HG03175 (cell line): ENCODE results near the gene ZSWIM8.
"Not testable (repeated sequence)": the region's sequence is repeated elsewhere in the genome, so short reads cannot be mapped to it uniquely, and the experiment has no call there.

Experiments
- ATAC-seq: cut with Tn5 transposase; IDR thresholded peaks from one replicate; pipeline ENCODE4 v1.9.1; 2021; ENCODE audit warnings: mild to moderate bottlenecking, moderate library complexity; ENCODE audit not compliant: unreplicated experiment

Gene ZSWIM8, protein sequence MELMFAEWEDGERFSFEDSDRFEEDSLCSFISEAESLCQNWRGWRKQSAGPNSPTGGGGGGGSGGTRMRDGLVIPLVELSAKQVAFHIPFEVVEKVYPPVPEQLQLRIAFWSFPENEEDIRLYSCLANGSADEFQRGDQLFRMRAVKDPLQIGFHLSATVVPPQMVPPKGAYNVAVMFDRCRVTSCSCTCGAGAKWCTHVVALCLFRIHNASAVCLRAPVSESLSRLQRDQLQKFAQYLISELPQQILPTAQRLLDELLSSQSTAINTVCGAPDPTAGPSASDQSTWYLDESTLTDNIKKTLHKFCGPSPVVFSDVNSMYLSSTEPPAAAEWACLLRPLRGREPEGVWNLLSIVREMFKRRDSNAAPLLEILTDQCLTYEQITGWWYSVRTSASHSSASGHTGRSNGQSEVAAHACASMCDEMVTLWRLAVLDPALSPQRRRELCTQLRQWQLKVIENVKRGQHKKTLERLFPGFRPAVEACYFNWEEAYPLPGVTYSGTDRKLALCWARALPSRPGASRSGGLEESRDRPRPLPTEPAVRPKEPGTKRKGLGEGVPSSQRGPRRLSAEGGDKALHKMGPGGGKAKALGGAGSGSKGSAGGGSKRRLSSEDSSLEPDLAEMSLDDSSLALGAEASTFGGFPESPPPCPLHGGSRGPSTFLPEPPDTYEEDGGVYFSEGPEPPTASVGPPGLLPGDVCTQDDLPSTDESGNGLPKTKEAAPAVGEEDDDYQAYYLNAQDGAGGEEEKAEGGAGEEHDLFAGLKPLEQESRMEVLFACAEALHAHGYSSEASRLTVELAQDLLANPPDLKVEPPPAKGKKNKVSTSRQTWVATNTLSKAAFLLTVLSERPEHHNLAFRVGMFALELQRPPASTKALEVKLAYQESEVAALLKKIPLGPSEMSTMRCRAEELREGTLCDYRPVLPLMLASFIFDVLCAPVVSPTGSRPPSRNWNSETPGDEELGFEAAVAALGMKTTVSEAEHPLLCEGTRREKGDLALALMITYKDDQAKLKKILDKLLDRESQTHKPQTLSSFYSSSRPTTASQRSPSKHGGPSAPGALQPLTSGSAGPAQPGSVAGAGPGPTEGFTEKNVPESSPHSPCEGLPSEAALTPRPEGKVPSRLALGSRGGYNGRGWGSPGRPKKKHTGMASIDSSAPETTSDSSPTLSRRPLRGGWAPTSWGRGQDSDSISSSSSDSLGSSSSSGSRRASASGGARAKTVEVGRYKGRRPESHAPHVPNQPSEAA (N-terminal part only)

GRCh38 chr10:73785211-73785720 is at the start of gene ZSWIM8:
TSS of gene ZSWIM8 (plus strand) at chr10:73785606. CDS start at chr10:73785879, 273 bp downstream.
- peak; percentile 83 for ATAC-seq

GRCh38 chr10:73740501-73741254 is 44.7 kb upstream of the ZSWIM8 start:
- ATAC-seq, result not testable (repeated sequence)

- ATAC-seq, result no peak
These were observed 43.0 kb upstream of the ZSWIM8 start for GRCh38 chr10:73742454-73742734.

DNA sequence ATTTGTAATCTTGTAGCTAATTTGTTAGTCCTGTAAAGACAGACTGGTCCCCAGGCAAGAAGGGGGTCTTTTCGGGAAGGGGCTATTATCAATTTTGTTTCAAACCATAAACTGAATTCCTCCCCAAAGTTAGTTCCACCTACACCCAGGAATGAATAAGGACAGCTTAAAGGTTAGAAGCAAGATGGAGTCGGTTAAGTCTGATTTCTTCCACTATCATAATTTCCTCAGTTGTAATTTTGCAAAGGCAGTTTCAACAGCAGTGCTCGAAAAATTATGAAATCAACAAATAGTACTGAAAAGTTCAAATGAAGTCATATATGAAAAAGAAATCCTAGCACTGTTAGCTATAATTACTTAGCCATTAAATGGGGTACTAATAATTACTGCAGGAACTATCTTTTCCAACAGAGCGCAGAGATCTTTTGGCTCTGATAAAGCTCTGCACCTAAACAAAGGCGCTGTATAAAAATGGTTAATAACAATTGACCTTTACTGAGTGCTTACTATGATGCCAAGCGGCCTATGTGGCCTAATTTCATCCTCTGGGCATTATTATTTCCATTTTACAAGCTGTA is 42.0 kb upstream of the ZSWIM8 start:
- no peak for ATAC-seq

GRCh38 chr10:73743905-73744663 is 41.3 kb upstream of the ZSWIM8 start, which contains the start of gene SEC24C:
TSS of gene SEC24C (plus strand) at chr10:73744372. CDS start at chr10:73746833, 2,461 bp downstream.
- peak; percentile 92 for ATAC-seq

- ATAC-seq, result peak; percentile 31
These were observed 40.8 kb upstream of the ZSWIM8 start for GRCh38 chr10:73744664-73744975.

DNA sequence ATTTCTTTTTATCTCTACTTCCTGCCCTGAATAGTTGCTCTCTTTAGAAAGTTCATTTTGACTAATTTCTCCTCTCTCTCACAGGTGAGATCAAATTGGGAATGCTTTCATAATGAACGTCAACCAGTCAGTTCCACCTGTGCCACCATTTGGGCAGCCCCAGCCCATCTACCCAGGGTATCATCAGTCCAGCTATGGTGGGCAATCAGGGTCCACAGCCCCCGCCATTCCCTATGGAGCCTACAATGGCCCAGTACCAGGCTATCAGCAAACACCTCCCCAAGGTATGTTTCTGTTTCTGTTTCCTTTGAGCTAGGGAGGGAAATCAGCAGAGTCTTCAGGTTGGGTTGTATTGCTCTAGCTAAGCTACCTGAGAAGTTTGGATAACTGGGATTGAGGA is 38.7 kb upstream of the ZSWIM8 start:
- ATAC-seq, result no peak

DNA sequence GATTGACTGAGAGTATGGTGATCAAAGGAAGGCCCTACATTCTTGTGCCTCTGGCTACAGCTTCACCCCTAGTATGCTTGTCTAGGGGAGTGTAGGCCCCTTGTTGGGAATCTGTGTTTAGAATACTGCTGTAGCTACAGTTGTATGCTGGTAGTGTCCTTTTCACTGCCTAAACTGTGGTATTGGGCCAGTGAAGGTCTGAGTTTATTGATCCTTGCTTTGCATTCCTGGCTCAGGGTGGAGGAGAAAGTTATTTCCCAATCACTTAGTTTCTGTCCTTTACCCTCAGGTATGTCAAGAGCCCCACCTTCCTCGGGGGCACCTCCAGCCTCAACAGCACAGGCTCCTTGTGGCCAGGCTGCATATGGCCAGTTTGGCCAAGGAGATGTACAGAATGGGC is 34.6 kb upstream of the ZSWIM8 start:
- ATAC-seq, result no peak

GRCh38 chr10:73756183-73756582 is 29.2 kb upstream of the ZSWIM8 start:
- no peak for ATAC-seq

GRCh38 chr10:73758704-73759511 is 26.5 kb upstream of the ZSWIM8 start:
- no peak for ATAC-seq

GRCh38 chr10:73759512-73760115 is 25.8 kb upstream of the ZSWIM8 start:
- peak; percentile 49 for ATAC-seq

DNA sequence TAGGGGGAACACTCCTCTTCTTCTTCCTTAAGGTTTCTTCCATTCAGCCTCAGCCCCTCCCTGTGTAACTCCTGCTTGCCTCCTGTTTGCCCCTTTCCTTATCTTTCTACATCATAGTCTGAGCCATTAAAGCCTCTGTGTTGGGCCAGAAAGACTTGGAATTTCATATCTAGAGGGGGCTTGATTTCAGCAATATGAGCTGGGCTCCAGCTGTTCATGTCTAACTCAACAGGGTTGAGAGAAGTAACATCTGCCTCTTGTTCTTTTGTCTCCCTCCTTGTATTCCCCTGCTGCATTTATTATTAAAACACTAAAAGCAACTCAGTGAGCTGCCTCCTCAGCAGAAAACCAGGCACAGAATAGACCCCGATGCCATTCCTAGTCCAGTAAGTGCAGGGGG is 23.6 kb upstream of the ZSWIM8 start:
- ATAC-seq, result no peak

DNA sequence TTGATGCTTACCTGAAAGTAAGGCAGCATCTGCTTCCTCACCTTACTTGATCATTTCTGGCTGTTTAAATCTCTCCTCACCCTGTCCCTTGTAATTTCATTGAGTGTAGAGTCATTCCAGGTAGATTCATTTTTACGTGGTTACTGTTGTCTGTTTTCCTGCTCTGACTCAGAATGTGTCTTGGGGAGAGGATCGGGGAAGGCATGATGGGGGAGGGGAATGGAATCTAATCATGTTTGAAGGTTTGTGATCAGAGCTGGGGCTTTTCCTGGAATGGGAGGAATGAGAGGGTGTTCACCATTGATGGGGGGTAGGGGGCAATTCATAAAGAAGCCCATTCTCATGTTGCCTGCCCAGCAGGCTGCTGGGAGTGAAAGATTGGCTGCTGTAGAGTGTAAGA is 22.5 kb upstream of the ZSWIM8 start:
- no peak for ATAC-seq

- ATAC-seq, result no peak
These were observed 22.1 kb upstream of the ZSWIM8 start for GRCh38 chr10:73763343-73763742.

DNA sequence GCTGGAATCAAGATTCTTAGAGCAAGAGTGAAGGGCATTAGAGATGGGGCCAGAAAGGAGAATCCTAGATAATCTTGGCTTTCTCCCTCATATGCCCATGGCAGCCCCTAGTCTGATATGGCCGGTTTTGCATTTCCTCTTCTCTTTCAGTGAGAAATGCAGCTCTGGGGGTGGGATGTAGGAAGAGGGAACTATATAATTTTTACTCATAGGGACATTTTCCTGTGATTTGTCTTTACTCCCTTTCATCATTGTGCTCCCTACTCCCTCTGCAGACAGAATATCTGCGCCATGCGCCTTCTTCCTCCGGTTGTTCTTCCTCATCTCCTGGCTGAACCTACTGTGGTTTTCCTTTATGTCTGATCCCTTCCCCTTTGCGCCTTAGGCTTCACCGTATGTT is 20.3 kb upstream of the ZSWIM8 start:
- ATAC-seq, result no peak

DNA sequence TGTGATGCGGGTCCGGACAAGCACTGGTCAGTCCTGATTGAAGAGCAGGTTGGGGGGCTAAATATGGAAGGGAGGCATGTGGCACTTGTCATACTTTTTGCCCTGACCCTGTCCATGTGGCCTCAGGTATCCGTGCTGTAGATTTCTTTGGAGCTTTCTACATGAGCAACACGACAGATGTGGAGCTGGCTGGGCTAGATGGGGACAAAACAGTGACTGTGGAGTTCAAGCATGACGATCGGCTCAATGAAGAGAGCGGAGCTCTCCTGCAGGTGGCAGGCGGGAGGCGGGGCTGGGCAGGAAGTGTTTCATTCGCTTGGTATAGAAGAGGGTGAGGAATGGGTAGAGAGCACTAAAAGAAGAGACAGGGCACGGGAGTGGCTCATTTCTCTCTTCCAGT is 16.5 kb upstream of the ZSWIM8 start:
- ATAC-seq, result no peak

DNA sequence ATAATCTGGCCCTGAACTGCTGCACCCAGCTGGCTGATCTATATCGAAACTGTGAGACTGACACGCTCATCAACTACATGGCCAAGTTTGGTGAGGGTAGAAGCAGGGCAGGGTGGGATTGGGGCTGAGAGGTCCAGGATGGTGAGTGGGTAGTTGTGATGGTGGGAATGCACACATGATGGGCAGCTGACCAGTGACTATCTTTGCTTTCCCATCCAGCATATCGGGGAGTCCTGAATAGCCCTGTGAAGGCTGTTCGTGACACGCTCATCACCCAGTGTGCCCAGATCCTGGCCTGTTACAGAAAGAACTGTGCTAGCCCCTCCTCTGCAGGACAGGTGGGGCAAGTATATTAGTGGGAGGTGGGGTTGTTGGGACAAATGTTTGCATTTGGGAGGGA is 16.0 kb upstream of the ZSWIM8 start:
- ATAC-seq, result no peak

GRCh38 chr10:73771722-73772280 is 13.6 kb upstream of the ZSWIM8 start:
- ATAC-seq, result peak; percentile 44
